HepG2 (cell line): ENCODE results near the gene EIF6. TPM values are rescaled to one million over a fixed set of nuclear protein-coding genes. Genes with fewer than 3 reads are reported as not detected.
A peak's percentile ranks its signal among the peaks of the same experiment; 100 is the strongest.

Source experiments
- CBX5 ChIP-seq: sonication (generic); formaldehyde crosslinking; IDR thresholded peaks from 2 replicates; pipeline ENCODE4 v1.4.0; 2020; ENCODE audit warnings: missing genetic modification reagents, borderline replicate concordance
- CHD2 ChIP-seq: IDR thresholded peaks from 2 replicates; pipeline ENCODE4 v1.6.1; 2011; ENCODE audit warnings: low read depth, low read length, improper control_type of control experiment
- ERF ChIP-seq: IDR thresholded peaks from 2 replicates; pipeline ENCODE4 v1.6.1; 2018; ENCODE audit warnings: missing biosample characterization, missing genetic modification reagents
- FOXA3 ChIP-seq: IDR thresholded peaks from 2 replicates; pipeline ENCODE4 v1.6.1; 2016; ENCODE audit warnings: missing genetic modification reagents, missing compliant biosample characterization
- KLF12 ChIP-seq: sonication (generic); formaldehyde crosslinking; IDR thresholded peaks from 2 replicates; pipeline ENCODE4 v1.4.0; 2020; ENCODE audit warnings: missing genetic modification reagents, borderline replicate concordance
- PAF1 ChIP-seq: IDR thresholded peaks from 2 replicates; pipeline ENCODE4 v1.6.1; 2016; ENCODE audit warnings: missing genetic modification reagents, missing compliant biosample characterization
- POLR2G ChIP-seq: fragments of 200-400 bp; formaldehyde crosslinking; IDR thresholded peaks from 2 replicates; pipeline ENCODE4 v1.6.1; 2018; ENCODE audit warnings: mild to moderate bottlenecking, low read depth, low read length, moderate library complexity
- RBFOX2 ChIP-seq: fragments of 200-400 bp; formaldehyde crosslinking; IDR thresholded peaks from 2 replicates; pipeline ENCODE4 v1.6.1; 2017; ENCODE audit warnings: low read depth, mild to moderate bottlenecking, low read length
- SOX6 ChIP-seq, 2 experiments: fragments of 450-650 bp in 1 of 2; sonication (generic) in 1 of 2; formaldehyde crosslinking in 1 of 2; IDR thresholded peaks; 2 replicates each; pipeline versions ENCODE4 v1.4.0 to v1.6.1; 2017 to 2020; ENCODE audit warnings: antibody characterized with exemption in 1 of 2, mild to moderate bottlenecking in 1 of 2, missing genetic modification reagents in 1 of 2
- SPEN ChIP-seq: sonication (generic); formaldehyde crosslinking; IDR thresholded peaks from 2 replicates; pipeline ENCODE4 v1.5.1; 2020; ENCODE audit warnings: low read depth, mild to moderate bottlenecking, missing genetic modification reagents
- SSRP1 ChIP-seq: IDR thresholded peaks from 2 replicates; pipeline ENCODE4 v1.6.1; 2016; ENCODE audit warnings: control low read depth
- TCF12 ChIP-seq, 2 experiments: fragments of 450-650 bp in 1 of 2; sonication (generic) in 1 of 2; formaldehyde crosslinking in 1 of 2; IDR thresholded peaks; 2 replicates each; pipeline versions ENCODE4 v1.6.1 to v1.8.0; 2017 to 2022; ENCODE audit warnings: antibody characterized with exemption in 1 of 2, mild to moderate bottlenecking in 1 of 2, missing genetic modification reagents in 1 of 2, moderate library complexity in 1 of 2
- ZMYM4 ChIP-seq: sonication (generic); formaldehyde crosslinking; IDR thresholded peaks from 2 replicates; pipeline ENCODE4 v1.8.1; 2023; ENCODE audit warnings: mild to moderate bottlenecking, missing genetic modification reagents
- ZNF232 ChIP-seq: sonication (generic); formaldehyde crosslinking; IDR thresholded peaks from 2 replicates; pipeline ENCODE4 v1.4.0; 2020; ENCODE audit warnings: missing genetic modification reagents, borderline replicate concordance
- ZNF263 ChIP-seq: sonication (generic); formaldehyde crosslinking; IDR thresholded peaks from 2 replicates; pipeline ENCODE4 v1.4.0; 2020; ENCODE audit warnings: missing genetic modification reagents
- ZNF790 ChIP-seq: sonication (generic); formaldehyde crosslinking; IDR thresholded peaks from 2 replicates; pipeline ENCODE4 v1.8.0; 2022; ENCODE audit warnings: missing genetic modification reagents, mild to moderate bottlenecking, borderline replicate concordance
- ZNF792 ChIP-seq: IDR thresholded peaks from 2 replicates; pipeline ENCODE4 v1.6.1; 2016
- ZZZ3 ChIP-seq: sonication (generic); formaldehyde crosslinking; IDR thresholded peaks from 2 replicates; pipeline ENCODE4 v1.4.0; 2020; ENCODE audit warnings: missing genetic modification reagents, mild to moderate bottlenecking, borderline replicate concordance
- polyA plus RNA-seq, 8 experiments: library from polyadenylated mRNA; depleted of rRNA in 3 of 8; stranded (reverse) in 7 of 8; unstranded in 1 of 8; fragments of >200 nt; fragmentation: Illumina TruSeq in 4 of 8; extraction: Trizol in 4 of 8; gene quantifications; 2 replicates each; pipeline versions ENCODE4 v1.2.1 to v1.2.3, GENCODE V29; 2011 to 2016; ENCODE audit warnings: low read depth in 4 of 8, missing spikeins in 1 of 8, mixed read lengths in 1 of 8; ENCODE audit not compliant: insufficient read depth in 1 of 8
- total RNA-seq, 5 experiments: library from RNA; depleted of rRNA; stranded (reverse); fragments of >200 nt; fragmentation: Illumina TruSeq; extraction: Trizol; gene quantifications; 2 replicates each; pipeline ENCODE4 v1.2.3, GENCODE V29; 2016; ENCODE audit warnings: low read depth in 1 of 5
- TF ChIP-seq, protein P1 (sequence below): sonication (generic); formaldehyde crosslinking; IDR thresholded peaks from 2 replicates; pipeline ENCODE4 v1.5.0; 2020; ENCODE audit warnings: missing genetic modification reagents
- TF ChIP-seq, protein P2 (sequence below): sonication (generic); formaldehyde crosslinking; IDR thresholded peaks from 2 replicates; pipeline ENCODE4 v1.4.0; 2020; ENCODE audit warnings: missing genetic modification reagents, borderline replicate concordance
- TF ChIP-seq, protein P3 (sequence below): sonication (generic); formaldehyde crosslinking; IDR thresholded peaks from 2 replicates; pipeline ENCODE4 v1.4.0; 2020; ENCODE audit warnings: missing genetic modification reagents, borderline replicate concordance
- TF ChIP-seq, protein P4 (sequence below): fragments of 450-650 bp; IDR thresholded peaks from 2 replicates; pipeline ENCODE4 v1.6.1; 2017; ENCODE audit warnings: mild to moderate bottlenecking

EIF6 gene
- total and polyA plus RNA-seq, 2 of the 13 experiments (the other 11 are each of a cell fraction or from before 2014, with no cell fraction given), result 462 to 466 TPM

DNA sequence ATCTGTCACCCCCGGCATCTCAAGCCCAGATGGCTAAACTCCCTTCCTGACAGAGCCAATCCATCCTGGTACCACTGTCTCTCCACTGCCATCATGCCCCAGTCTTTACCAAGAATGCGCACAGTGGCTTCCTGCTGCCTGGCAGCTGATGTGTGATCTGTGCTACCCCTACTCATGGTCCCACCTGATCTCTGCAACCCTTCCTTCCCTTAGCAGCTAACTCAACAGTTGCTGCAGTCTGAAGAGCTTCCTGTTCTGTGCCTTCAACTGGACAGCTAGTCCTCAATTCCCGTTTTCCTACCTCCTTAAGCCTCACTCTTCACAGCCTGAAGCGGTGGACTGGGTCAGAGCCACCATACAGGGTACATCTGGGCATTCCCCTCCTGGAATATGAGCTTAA lies 15.2 kb upstream of the EIF6 start (continued):
- TF ChIP-seq, protein P1, sequence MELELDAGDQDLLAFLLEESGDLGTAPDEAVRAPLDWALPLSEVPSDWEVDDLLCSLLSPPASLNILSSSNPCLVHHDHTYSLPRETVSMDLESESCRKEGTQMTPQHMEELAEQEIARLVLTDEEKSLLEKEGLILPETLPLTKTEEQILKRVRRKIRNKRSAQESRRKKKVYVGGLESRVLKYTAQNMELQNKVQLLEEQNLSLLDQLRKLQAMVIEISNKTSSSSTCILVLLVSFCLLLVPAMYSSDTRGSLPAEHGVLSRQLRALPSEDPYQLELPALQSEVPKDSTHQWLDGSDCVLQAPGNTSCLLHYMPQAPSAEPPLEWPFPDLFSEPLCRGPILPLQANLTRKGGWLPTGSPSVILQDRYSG, result no peak
- TF ChIP-seq ZNF232 (no peak), KLF12 (CRISPR knock-in tag) (no peak), ZNF790 (no peak), ZZZ3 (CRISPR knock-in tag) (no peak), TCF12 (IDR thresholded peaks at IDR 0.05) (no peak), TCF12 (CRISPR knock-in tag; IDR thresholded peaks at IDR 0.05) (no peak), FOXA3 (CRISPR knock-in tag) (no peak), SOX6 (IDR thresholded peaks at IDR 0.05) (no peak), SOX6 (CRISPR knock-in tag; IDR thresholded peaks at IDR 0.05) (0 out of 2 replicates have a peak, but pooled peaks have one; percentile 1), POLR2G (0 out of 2 replicates have a peak, but pooled peaks have one; percentile 31), CHD2 (no peak), SPEN (CRISPR knock-in tag) (no peak), ZMYM4 (no peak), PAF1 (peak; percentile 89), SSRP1 (no peak), CBX5 (no peak), ZNF263 (no peak), ZNF792 (CRISPR knock-in tag) (no peak), ERF (CRISPR knock-in tag) (no peak), RBFOX2 (no peak)
- TF ChIP-seq, protein P2, sequence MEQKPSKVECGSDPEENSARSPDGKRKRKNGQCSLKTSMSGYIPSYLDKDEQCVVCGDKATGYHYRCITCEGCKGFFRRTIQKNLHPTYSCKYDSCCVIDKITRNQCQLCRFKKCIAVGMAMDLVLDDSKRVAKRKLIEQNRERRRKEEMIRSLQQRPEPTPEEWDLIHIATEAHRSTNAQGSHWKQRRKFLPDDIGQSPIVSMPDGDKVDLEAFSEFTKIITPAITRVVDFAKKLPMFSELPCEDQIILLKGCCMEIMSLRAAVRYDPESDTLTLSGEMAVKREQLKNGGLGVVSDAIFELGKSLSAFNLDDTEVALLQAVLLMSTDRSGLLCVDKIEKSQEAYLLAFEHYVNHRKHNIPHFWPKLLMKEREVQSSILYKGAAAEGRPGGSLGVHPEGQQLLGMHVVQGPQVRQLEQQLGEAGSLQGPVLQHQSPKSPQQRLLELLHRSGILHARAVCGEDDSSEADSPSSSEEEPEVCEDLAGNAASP (CRISPR knock-in tag), result no peak
- TF ChIP-seq, protein P3, sequence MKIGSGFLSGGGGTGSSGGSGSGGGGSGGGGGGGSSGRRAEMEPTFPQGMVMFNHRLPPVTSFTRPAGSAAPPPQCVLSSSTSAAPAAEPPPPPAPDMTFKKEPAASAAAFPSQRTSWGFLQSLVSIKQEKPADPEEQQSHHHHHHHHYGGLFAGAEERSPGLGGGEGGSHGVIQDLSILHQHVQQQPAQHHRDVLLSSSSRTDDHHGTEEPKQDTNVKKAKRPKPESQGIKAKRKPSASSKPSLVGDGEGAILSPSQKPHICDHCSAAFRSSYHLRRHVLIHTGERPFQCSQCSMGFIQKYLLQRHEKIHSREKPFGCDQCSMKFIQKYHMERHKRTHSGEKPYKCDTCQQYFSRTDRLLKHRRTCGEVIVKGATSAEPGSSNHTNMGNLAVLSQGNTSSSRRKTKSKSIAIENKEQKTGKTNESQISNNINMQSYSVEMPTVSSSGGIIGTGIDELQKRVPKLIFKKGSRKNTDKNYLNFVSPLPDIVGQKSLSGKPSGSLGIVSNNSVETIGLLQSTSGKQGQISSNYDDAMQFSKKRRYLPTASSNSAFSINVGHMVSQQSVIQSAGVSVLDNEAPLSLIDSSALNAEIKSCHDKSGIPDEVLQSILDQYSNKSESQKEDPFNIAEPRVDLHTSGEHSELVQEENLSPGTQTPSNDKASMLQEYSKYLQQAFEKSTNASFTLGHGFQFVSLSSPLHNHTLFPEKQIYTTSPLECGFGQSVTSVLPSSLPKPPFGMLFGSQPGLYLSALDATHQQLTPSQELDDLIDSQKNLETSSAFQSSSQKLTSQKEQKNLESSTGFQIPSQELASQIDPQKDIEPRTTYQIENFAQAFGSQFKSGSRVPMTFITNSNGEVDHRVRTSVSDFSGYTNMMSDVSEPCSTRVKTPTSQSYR (CRISPR knock-in tag), result no peak
- TF ChIP-seq, protein P4, sequence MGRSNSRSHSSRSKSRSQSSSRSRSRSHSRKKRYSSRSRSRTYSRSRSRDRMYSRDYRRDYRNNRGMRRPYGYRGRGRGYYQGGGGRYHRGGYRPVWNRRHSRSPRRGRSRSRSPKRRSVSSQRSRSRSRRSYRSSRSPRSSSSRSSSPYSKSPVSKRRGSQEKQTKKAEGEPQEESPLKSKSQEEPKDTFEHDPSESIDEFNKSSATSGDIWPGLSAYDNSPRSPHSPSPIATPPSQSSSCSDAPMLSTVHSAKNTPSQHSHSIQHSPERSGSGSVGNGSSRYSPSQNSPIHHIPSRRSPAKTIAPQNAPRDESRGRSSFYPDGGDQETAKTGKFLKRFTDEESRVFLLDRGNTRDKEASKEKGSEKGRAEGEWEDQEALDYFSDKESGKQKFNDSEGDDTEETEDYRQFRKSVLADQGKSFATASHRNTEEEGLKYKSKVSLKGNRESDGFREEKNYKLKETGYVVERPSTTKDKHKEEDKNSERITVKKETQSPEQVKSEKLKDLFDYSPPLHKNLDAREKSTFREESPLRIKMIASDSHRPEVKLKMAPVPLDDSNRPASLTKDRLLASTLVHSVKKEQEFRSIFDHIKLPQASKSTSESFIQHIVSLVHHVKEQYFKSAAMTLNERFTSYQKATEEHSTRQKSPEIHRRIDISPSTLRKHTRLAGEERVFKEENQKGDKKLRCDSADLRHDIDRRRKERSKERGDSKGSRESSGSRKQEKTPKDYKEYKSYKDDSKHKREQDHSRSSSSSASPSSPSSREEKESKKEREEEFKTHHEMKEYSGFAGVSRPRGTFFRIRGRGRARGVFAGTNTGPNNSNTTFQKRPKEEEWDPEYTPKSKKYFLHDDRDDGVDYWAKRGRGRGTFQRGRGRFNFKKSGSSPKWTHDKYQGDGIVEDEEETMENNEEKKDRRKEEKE, result no peak
